KBM-7 (cell line): Measurements from ENCODE around the gene FBLN2.

Experiments
- DNase-seq: peaks from one replicate; pipeline ENCODE4 v3.0.0-alpha.2; 2015
- in situ Hi-C: fragments of 300-500 bp; cut with MboI; formaldehyde crosslinking; loops from 2 replicates; pipeline ENCODE4 v1.14.3; 2020; ENCODE audit warnings: low sequenced_read_pairs, low pct_unique_long_range_greater_than_20kb, mixed read lengths

The FBLN2 gene

DNA sequence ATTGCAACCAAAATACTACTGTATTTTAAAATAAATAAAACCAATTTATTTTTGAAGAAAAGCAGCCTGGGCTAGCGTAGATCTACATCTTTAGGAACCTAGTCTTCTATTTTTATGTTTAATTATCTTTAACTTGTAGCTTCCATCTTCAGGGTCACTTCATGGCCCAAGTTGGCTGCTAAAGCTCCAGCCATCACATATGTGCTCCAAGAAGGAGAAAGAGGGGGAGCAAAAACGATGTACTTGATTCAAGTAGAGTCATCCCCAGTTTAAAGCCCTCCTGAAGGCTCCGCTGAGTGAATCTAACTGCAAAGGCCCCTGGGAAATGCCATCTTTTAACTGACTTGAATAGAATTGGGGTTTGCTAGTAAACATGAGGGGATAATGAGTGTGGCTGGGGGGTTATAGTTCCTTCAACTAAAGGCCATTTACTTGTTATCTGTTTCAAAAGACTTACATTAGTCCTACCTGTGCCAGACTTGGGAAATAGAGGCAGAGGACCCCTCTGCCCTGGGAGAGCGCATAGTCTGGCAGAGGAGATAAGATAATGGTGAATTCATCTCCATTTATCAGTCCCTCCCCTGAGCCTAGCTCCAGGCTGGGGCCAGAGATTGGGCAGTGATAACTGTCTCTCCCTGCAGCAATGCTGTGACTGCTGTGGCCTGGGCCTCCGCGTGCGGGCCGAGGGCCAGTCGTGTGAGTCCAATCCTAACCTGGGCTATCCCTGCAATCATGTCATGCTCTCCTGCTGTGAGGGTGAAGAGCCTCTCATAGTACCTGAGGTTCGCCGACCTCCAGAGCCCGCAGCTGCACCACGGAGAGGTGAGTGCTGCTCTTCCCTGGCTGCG is 64.6 kb downstream of the FBLN2 start:
- in situ Hi-C loops: no loop called here
- no peak for DNase-seq

GRCh38 chr3:13614607-13615006 is 65.7 kb downstream of the FBLN2 start:
- in situ Hi-C loops: no loop called here
- no peak for DNase-seq

GRCh38 chr3:13615019-13615528 is 66.1 kb downstream of the FBLN2 start:
- DNase-seq: no peak
- in situ Hi-C loops: no loop called here

- DNase-seq: no peak
- in situ Hi-C loops: no loop called here
Measured at GRCh38 chr3:13616359-13616758, 67.4 kb downstream of the FBLN2 start.

- DNase-seq: no peak
- in situ Hi-C loops: no loop called here
Measured at GRCh38 chr3:13617097-13617738, 68.3 kb downstream of the FBLN2 start.

DNA sequence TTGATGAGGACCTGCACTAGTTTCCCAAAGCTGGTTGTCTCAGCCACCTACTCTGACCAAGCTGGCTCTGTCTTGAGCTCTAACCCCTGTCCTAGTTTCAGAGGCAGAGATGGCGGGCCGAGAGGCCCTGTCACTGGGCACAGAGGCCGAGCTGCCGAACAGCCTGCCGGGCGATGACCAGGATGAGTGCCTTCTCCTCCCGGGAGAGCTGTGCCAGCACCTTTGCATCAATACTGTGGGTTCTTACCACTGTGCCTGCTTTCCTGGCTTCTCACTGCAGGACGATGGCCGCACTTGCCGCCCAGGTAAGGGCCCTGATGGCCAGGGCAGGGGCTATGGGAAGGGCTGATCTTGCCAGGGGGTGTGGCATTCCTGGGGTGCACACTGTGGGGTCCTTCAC is 69.1 kb downstream of the FBLN2 start:
- DNase-seq: no peak
- in situ Hi-C loops: no loop called here

DNA sequence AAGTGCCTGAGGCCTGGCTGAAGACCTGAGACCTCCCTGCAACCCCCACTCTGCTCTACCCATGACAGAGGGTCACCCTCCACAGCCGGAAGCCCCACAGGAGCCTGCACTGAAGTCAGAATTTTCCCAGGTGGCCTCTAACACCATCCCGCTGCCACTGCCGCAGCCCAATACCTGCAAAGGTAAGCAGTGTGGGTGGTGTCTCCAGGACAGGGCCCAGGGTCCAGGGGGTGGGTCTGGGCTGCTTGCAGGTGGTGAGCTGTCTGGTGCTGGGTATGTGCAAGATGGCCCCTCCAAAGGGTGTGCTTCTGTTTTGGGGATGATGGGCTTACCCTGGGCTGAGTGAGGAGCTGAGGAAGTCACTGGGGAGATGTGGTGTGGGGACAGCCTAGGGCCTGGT is 69.9 kb downstream of the FBLN2 start:
- in situ Hi-C loops: no loop called here

GRCh38 chr3:13619661-13620230 is 70.8 kb downstream of the FBLN2 start:
- no peak for DNase-seq
- in situ Hi-C loops: no loop called here

More for the DNA sequence above, 69.9 kb downstream of the FBLN2 start:
- no peak for DNase-seq

GRCh38 chr3:13620281-13620680 is 71.4 kb downstream of the FBLN2 start:
- in situ Hi-C loops: no loop called here

GRCh38 chr3:13620776-13621365 is 71.9 kb downstream of the FBLN2 start:
- DNase-seq: no peak
- in situ Hi-C loops: no loop called here

More at GRCh38 chr3:13620281-13620680, 71.4 kb downstream of the FBLN2 start:
- no peak for DNase-seq

DNA sequence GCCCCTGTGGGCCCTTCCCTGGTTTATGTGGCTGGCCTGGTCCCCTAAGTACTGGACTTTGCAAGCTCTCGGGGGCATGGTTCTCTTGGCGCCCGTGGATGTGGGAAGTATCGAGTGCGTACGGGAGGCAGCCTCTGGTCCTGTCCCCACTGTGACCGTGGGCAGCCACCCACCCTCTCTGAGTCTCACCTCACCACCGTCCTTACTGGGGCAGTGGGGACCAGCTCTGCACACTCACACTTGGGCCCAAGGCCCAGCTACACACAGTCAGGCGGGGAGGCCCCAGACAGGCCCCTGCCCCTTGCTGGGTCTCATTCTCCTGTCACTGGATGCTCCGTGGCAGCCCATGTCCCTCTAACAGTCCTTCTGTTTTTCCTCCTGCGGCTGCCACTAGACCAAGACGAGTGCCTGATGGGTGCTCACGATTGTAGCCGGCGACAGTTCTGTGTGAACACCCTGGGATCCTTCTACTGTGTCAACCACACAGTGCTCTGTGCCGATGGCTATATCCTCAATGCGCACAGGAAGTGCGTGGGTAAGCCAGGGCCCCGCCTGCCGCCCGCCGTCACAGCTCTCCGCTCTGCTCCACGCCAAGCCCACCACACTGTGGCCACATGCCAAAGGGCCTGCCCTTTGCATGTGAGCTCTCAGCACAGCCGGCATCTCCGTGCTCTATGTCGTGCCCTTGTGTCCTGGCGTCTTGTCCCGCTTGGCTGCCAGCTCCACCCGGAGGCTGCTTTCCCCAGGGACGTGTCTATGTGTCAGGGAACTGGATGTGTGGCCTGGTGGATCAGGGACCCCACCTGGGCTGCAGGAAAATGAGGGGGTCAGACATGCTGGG is 72.7 kb downstream of the FBLN2 start:
- in situ Hi-C loops: no loop called here
- DNase-seq: no peak

- in situ Hi-C loops: no loop called here
- DNase-seq: no peak
Measured at GRCh38 chr3:13622356-13622755, 73.4 kb downstream of the FBLN2 start.

DNA sequence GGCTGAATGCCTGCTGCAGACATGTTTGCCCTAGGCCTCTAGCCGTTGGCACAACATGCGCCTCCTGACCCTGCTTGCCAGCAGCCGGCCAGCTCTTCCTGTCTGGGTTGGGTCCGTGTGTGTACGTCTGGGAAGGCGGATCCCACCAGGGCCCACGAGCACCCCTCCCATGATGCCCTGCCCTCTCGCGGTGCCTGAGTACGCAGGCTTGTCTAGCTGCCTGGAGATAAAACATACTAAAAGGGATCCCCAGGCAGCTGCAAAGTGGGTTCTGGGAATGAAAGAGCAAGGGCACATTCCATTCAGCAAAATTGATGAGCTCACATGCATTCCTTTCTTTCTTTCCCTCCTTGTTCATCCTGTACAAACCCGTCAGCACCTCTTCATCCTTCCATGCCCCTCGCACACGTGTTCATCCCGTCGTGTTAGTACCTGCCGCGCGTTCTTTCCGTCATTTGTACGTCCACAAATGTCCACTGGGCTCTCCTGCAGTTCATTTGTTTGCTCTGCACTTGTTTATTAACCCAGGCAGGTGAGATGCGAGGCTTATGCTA is 74.3 kb downstream of the FBLN2 start:
- in situ Hi-C loops: no loop called here
- DNase-seq: no peak

- DNase-seq: no peak
- in situ Hi-C loops: no loop called here
Measured at GRCh38 chr3:13624021-13624420, 75.1 kb downstream of the FBLN2 start.

- in situ Hi-C loops: no loop called here
- DNase-seq: no peak
Measured at GRCh38 chr3:13624671-13625125, 75.8 kb downstream of the FBLN2 start.

- in situ Hi-C loops: no loop called here
- DNase-seq: no peak
Measured at GRCh38 chr3:13626396-13626795, 77.5 kb downstream of the FBLN2 start.

DNA sequence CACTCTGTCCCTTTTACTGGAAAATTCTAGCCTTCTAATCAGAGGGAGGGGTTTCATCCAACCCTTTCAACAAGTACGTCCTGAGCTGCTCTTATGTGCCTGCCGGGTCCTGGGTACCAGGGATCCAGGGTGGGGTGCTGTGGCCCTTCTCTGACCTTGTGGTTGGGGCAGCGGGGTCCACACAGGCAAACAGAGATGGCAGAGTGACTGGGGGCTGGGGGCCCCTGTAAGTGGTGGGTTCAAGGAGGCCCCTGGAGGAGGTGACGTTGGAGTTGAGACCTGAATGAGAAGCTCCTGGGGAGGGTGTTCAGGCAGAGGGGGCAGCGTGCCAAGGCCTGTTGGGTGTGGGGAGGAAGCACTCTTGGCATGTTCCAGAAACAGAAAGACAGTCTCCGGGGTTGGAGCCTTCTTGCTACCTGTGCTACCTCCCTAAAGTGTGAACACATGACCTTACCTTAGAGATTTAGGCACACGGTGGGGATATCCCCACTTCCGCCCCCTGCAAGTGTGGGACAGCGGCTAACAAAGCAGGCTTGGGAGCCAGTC is 78.1 kb downstream of the FBLN2 start:
- DNase-seq: no peak
- in situ Hi-C loops: no loop called here

GRCh38 chr3:13627681-13628080 is 78.8 kb downstream of the FBLN2 start:
- DNase-seq: no peak
- in situ Hi-C loops: no loop called here
